ENCODE data around the gene KRTAP1-4. TPM values are rescaled to one million over a fixed set of nuclear protein-coding genes. Genes with fewer than 3 reads are reported as not detected.
A peak's percentile ranks its signal among the peaks of the same experiment; 100 is the strongest.
"Not testable (repeated sequence)": the region's sequence is repeated elsewhere in the genome, so short reads cannot be mapped to it uniquely, and the experiment has no call there.

KRTAP1-4 gene
- total RNA-seq, 1 experiment from 2014 or later: not detected

GRCh38 chr17:41063449-41063848 is 33.5 kb upstream of the KRTAP1-4 start:
- Mint-ChIP-seq H3K27me3 (ENCODE audit: insufficient read depth, unreplicated experiment) (no peaks in the 10 kb centered on the region), H3K4me3 (ENCODE audit: unreplicated experiment) (no peak overlapping the region), H3K4me1 (ENCODE audit: low read depth, unreplicated experiment) (peaks cover 42% of the 10 kb centered on the region), H3K27ac (ENCODE audit: unreplicated experiment) (peak overlapping the region; percentile 28), H3K9me3 (ENCODE audit: unreplicated experiment) (peaks cover 23% of the 10 kb centered on the region), H3K36me3 (ENCODE audit: insufficient read depth, unreplicated experiment) (peaks cover 12% of the 10 kb centered on the region)
- TF ChIP-seq CTCF (IDR thresholded peaks at IDR 0.05; ENCODE audit: insufficient read depth in 1 of 2, low read depth in 1 of 2, low read length in 1 of 2, severe bottlenecking in 1 of 2, unreplicated experiment in 1 of 2): no peak
- no peak overlapping the region for H3K4me3 ChIP-seq (ENCODE audit: low read depth, low read length)
- H3K4me1 ChIP-seq: peaks cover 39% of the 10 kb centered on the region
- H3K9me3 ChIP-seq: peaks cover 5% of the 10 kb centered on the region; the same call in 1 of the 2 replicates
- no peak for DNase-seq
- no TSS peak for BruUV-seq (replicated peaks)
- H3K27me3 ChIP-seq (replicated peaks; ENCODE audit: control insufficient read depth, insufficient read depth, low read length): no peaks in the 10 kb centered on the region
- intact Hi-C loops (cut with micrococcal nuclease; ENCODE audit: unreplicated experiment): loop anchor here (10.0 kb wide), 2 partner anchors 221 to 261 kb away; no protein-coding TSS in a partner anchor
- CTCF ChIA-PET: no interaction called here
- POLR2A ChIA-PET: no interaction called here
- H3K36me3 ChIP-seq (ENCODE audit: control insufficient read depth, insufficient read depth, low read length): no peaks in the 10 kb centered on the region

DNA sequence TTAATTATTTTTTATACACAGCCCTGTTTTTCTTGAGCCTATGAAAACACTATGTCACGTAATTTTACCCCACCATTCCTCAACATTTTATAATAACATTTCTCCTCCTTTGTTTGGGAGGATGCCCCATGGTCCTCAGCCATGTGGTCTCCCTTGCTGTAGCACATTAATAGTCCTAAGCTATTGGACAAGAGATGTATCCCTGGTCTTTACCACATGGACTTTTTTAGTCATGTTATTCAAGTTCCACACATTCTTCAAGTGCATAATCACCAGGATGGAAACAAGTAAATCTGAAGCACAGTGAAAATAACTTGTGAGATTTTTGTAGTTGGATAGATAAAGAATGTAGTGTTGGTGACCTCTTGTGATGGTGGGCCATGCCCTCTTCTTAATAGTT is 32.0 kb upstream of the KRTAP1-4 start:
- TF ChIP-seq CTCF (IDR thresholded peaks at IDR 0.05; ENCODE audit: insufficient read depth in 1 of 2, low read depth in 1 of 2, low read length in 1 of 2, severe bottlenecking in 1 of 2, unreplicated experiment in 1 of 2): no peak
- no peak for DNase-seq
- Mint-ChIP-seq H3K27me3 (ENCODE audit: insufficient read depth, unreplicated experiment) (no peaks in the 10 kb centered on the region), H3K4me3 (ENCODE audit: unreplicated experiment) (no peak overlapping the region), H3K9me3 (ENCODE audit: unreplicated experiment) (peaks cover 23% of the 10 kb centered on the region), H3K36me3 (ENCODE audit: insufficient read depth, unreplicated experiment) (peaks cover 13% of the 10 kb centered on the region), H3K4me1 (ENCODE audit: low read depth, unreplicated experiment) (peaks cover 45% of the 10 kb centered on the region), H3K27ac (ENCODE audit: unreplicated experiment) (peak overlapping the region; percentile 68)
- Histone ChIP-seq H3K4me1 (peaks cover 49% of the 10 kb centered on the region), H3K9me3 (peaks cover 5% of the 10 kb centered on the region; the same call in 1 of the 2 replicates), H3K27me3 (replicated peaks; ENCODE audit: control insufficient read depth, insufficient read depth, low read length) (no peaks in the 10 kb centered on the region), H3K36me3 (ENCODE audit: control insufficient read depth, insufficient read depth, low read length) (no peaks in the 10 kb centered on the region), H3K4me3 (ENCODE audit: low read depth, low read length) (no peak overlapping the region)
- CTCF ChIA-PET: no interaction called here
- no TSS peak for BruUV-seq (replicated peaks)
- POLR2A ChIA-PET: no interaction called here
- intact Hi-C loops (cut with micrococcal nuclease; ENCODE audit: unreplicated experiment): loop anchor here (10.0 kb wide), 2 partner anchors 223 to 263 kb away; no protein-coding TSS in a partner anchor

GRCh38 chr17:41060052-41060604 is 30.1 kb upstream of the KRTAP1-4 start, which contains the start of gene KRTAP2-3:
Gene KRTAP2-3, minus strand, starts transcription at chr17:41060114. Its CDS starts 64 bp downstream, at chr17:41060050.
- H3K36me3 Mint-ChIP-seq (ENCODE audit: insufficient read depth, unreplicated experiment): peaks cover 13% of the 10 kb centered on the region
- CTCF ChIA-PET: interaction anchor here (1.0 kb wide), 2 partner anchors 11 to 256 kb away, joined by 3 to 4 read pairs; no protein-coding TSS in a partner anchor
- intact Hi-C loops (cut with micrococcal nuclease; ENCODE audit: unreplicated experiment): loop anchor here (10.0 kb wide), 2 partner anchors 225 to 265 kb away; no protein-coding TSS in a partner anchor
- no TSS peak for BruUV-seq (replicated peaks)
- Histone ChIP-seq H3K4me3 (ENCODE audit: low read depth, low read length) (peak within 1 kb of the TSS; percentile 22; the same call in 1 of the 2 replicates), H3K4me1 (peaks cover 49% of the 10 kb centered on the region), H3K27me3 (replicated peaks; ENCODE audit: control insufficient read depth, insufficient read depth, low read length) (no peaks in the 10 kb centered on the region), H3K9me3 (peaks cover 5% of the 10 kb centered on the region; the same call in 1 of the 2 replicates), H3K36me3 (ENCODE audit: control insufficient read depth, insufficient read depth, low read length) (no peaks in the 10 kb centered on the region)
- POLR2A ChIA-PET: interaction anchor here (1.1 to 1.9 kb wide), 2 partner anchors 11 to 51 kb away, joined by 8 to 10 read pairs; partner anchors contain the start of gene KRTAP3-1
- H3K27me3 Mint-ChIP-seq (ENCODE audit: insufficient read depth, unreplicated experiment): no peaks in the 10 kb centered on the region
- H3K4me3 Mint-ChIP-seq (ENCODE audit: unreplicated experiment): peak within 1 kb of the TSS; percentile 68
- H3K9me3 Mint-ChIP-seq (ENCODE audit: unreplicated experiment): peaks cover 14% of the 10 kb centered on the region
- no peak for TF ChIP-seq CTCF (IDR thresholded peaks at IDR 0.05; ENCODE audit: insufficient read depth in 1 of 2, low read depth in 1 of 2, low read length in 1 of 2, severe bottlenecking in 1 of 2, unreplicated experiment in 1 of 2)
- peak in 1 of 2 experiments; percentile 24 for DNase-seq
- peaks cover 45% of the 10 kb centered on the region for H3K4me1 Mint-ChIP-seq (ENCODE audit: low read depth, unreplicated experiment)
- peak within 1 kb of the TSS; percentile 76 for H3K27ac Mint-ChIP-seq (ENCODE audit: unreplicated experiment)

DNA sequence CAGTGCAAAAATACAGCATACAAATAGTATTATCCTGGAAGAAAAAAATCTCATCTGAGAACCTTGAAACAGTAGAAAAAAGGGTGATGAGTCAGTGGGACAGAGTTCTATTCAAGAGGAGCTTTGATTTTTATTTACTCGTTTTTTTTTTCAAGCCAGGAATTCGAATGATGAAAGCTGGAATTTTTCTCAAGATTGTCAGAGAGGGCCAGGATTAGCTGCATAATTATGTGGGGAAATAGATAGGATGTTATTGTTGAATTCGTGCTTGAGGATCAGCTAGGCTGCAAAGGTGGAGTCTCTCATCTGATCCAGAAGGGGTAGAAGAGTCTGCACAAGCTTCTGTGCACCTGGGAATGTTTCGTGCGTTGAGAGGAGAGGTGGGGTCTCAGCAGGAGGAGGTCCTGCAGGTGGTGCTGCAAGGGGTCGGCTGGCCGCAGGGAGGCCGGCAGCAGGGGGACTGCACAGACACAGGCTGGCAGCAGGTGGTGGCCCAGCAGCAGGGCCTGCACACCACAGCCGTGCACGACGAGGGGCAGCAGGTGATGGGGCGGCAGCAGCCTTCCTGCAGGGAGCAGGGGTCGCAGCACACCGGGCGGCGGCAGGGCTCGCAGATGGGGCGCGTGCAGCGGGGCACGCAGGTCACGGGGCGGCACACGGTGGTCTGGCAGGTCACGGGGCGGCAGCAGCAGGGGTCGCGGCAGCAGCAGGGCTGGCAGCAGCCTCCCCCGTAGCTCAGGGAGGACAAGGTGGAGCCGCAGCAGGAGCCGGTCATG is 29.5 kb upstream of the KRTAP1-4 start:
- Mint-ChIP-seq H3K36me3 (ENCODE audit: insufficient read depth, unreplicated experiment) (peaks cover 13% of the 10 kb centered on the region), H3K4me1 (ENCODE audit: low read depth, unreplicated experiment) (peaks cover 46% of the 10 kb centered on the region), H3K9me3 (ENCODE audit: unreplicated experiment) (peaks cover 13% of the 10 kb centered on the region), H3K27ac (ENCODE audit: unreplicated experiment) (peak overlapping the region; percentile 76), H3K4me3 (ENCODE audit: unreplicated experiment) (peak overlapping the region; percentile 68)
- peaks cover 49% of the 10 kb centered on the region for H3K4me1 ChIP-seq
- not testable (repeated sequence) for H3K36me3 ChIP-seq (ENCODE audit: control insufficient read depth, insufficient read depth, low read length); H3K27me3 ChIP-seq (replicated peaks; ENCODE audit: control insufficient read depth, insufficient read depth, low read length); H3K9me3 ChIP-seq; H3K27me3 Mint-ChIP-seq (ENCODE audit: insufficient read depth, unreplicated experiment)
- ChIA-PET CTCF (interaction anchor here (0.6 to 1.4 kb wide), 7 partner anchors 10 to 489 kb away, joined by 3 to 8 read pairs (median 3); no protein-coding TSS in a partner anchor), POLR2A (interaction anchor here (0.6 to 1.9 kb wide), 7 partner anchors 11 to 203 kb away, joined by 4 to 10 read pairs (median 5); partner anchors contain the start of genes KRTAP3-1 and KRTAP4-1)
- intact Hi-C loops (cut with micrococcal nuclease; ENCODE audit: unreplicated experiment): loop anchor here (1.0 to 10.0 kb wide), 5 partner anchors 50 to 265 kb away; partner anchors contain the start of gene KRTAP3-1
- BruUV-seq (replicated peaks): TSS peak; percentile 91
- H3K4me3 ChIP-seq (ENCODE audit: low read depth, low read length): peak overlapping the region; percentile 22; the same call in 1 of the 2 replicates
- peak; percentile 79 to 86 for DNase-seq

All from Caco-2 (cell line).